HL-60/S4 treated with phorbol 12-myristate 13-acetate at 8.2 ng/mL for 4 days and 3 days (cell line): ENCODE results near the gene CLASRP.

Source experiments
- in situ Hi-C: fragments of 300-500 bp; cut with MboI; formaldehyde crosslinking; loops from 2 replicates; pipeline ENCODE4 v1.15.0; 2022; ENCODE audit warnings: low sequenced_read_pairs

The CLASRP gene

DNA sequence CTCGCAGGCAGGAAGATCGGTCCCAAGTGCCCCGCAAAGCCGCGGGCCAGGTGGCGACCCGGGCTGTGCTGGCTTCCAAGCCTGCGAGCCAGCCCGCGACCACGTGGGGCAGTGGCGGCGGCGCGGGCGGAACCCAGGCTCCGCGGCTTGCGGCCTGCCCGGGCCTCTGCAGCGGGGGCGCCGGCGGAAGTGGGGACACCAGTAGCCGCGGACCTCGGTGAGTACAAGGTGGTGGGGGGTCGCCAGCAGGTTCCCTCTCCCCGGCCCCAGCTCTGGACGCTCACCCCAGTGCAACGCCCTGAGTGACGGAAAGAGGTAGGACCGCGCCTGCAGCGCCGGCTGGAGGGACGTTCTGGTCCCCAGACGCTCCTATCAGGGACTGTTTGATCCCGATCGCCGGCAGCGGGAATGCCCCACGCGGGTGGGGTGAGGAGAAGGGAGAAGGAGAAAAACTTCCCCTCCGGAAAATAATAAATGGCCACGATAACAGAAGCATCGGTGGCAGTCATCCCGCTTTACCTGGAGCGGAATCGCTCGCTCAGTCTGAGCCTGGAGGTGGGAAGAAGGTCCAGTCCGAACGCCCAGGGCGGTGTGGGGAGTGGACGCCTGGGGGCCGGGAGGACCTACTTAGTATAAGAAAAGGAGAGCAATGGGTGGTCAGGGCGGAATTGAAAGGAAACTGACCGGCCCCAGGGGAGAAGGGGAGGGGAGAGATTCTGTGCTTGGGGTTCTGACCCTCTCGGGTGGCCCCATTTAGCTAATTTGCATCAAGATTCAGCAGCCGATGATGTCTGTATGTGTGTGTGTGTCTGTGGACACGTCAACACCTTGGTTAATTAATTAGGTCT is 40.4 kb downstream of the CLASRP start, which contains the start of gene GEMIN7:
Gene GEMIN7, plus strand, starts transcription at position 198 of the 848 bp plus-strand sequence. CDS start 10,855 bp downstream, outside the sequence.
- in situ Hi-C loops: no loop called here

DNA sequence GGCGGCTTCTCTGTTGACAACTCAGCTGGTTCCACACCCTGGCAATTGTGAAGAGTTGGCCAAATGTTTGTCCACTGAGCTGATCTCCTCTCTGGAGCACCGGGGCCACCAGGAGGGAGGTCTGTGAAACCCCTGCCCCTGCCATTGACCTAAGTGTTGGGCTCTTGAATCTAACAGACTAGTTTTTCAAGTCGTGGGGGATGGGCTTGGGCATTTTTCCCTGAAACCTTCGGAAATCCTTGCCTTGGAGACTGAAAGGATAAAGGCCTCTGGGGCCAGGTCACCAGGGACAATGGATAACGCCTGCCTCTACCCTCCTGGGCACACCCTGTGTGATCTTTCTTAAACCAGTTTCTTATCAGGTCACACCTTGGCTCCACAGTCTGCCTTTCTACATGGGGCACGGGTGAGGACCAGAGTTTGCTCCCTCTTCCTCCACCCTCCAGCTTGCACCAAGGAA is 41.1 kb downstream of the CLASRP start:
- in situ Hi-C loops: no loop called here

DNA sequence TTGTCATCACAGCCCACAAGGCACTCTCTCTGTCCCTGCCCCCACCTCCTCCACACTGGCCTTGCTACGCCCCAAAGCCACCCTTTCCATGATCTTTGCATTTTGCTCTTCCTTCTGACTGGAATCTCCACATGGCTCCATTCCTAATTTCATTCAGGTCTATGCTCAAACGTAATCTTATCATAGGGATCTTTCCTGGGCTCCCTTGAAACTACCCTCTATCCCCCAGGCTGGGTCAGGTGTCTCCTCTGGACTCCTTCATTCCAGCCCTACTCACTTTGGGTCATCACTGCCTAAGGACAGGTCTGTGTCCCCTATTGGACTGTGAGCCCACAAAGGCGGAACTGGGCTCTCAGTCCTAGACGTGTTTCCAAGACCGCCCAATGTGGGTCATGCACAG is 43.3 kb downstream of the CLASRP start:
- in situ Hi-C loops: no loop called here

- in situ Hi-C loops: no loop called here
Observed at GRCh38 chr19:45086480-45086879, 47.6 kb downstream of the CLASRP start.

DNA sequence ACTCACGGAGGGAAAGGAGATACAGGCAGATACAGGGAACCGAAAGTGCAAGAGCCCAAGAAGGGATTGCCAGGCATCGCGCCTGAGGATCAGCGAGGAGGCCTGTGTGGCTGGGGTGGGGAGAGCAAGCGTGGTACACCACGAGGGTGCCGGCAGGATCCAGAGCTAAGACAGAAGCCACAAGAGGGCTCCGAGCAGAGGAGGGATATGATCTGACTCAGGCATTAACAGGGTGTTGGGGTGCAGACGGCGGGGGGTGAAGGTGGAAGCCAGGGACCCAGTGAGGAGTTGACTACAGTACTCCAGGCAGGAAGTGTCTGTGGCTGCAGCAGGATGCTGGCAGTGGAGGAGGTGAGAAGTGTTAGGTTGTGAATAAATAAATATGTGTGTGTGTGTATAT is 48.7 kb downstream of the CLASRP start:
- in situ Hi-C loops: no loop called here

- in situ Hi-C loops: no loop called here
Observed at GRCh38 chr19:45090034-45090433, 51.2 kb downstream of the CLASRP start.

DNA sequence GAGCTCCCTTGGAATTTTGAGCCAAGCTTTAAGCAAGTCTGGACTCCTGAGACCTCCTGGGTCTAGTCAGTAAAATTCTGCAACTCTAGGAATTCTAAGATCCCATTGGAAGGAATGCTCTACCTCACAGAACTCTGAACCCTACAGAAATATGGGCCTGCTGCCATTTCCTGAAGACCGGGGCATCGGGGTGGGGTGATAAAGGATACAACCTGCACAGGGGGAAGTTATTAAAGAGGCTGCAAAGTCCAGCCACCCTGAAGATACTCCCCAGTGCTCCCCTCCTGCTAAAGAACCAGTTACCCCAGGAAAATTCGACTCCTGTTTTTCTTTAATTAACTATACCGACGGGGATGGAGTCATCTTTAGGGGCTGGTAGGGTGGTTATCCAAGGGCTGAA is 51.8 kb downstream of the CLASRP start:
- in situ Hi-C loops: no loop called here

- in situ Hi-C loops: no loop called here
Observed at GRCh38 chr19:45091031-45091923, 52.4 kb downstream of the CLASRP start.

- in situ Hi-C loops: no loop called here
Observed at GRCh38 chr19:45092747-45093678, 54.2 kb downstream of the CLASRP start, which contains the start of gene PPP1R37. PPP1R37 (plus strand) TSS chr19:45093179; CDS start chr19:45093326, 147 bp downstream.

- in situ Hi-C loops: no loop called here
Observed at GRCh38 chr19:45094137-45094536, 55.3 kb downstream of the CLASRP start.

GRCh38 chr19:45094707-45095106 is 55.9 kb downstream of the CLASRP start:
- in situ Hi-C loops: no loop called here

- in situ Hi-C loops: no loop called here
Observed at GRCh38 chr19:45095496-45096413, 56.9 kb downstream of the CLASRP start.

DNA sequence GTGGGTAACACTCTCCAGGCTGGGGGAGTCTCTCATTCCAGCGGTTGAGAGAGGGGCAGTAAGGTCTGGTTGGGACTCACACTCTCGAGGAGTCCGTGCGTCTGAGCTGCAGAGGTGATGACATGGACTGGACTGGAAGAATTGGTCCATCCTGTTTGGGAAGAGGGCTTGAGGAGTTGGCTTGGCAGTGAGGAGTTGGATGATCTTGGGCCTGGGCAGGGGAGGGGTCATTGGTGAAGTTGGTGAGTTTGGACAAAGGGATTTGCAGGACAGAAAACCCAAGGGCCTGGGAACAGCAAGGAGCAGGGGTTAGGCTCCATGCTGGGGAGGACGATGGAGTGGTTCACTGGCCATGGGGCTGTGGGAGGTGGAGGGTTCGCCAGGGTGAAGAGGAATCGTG is 57.9 kb downstream of the CLASRP start:
- in situ Hi-C loops: no loop called here

DNA sequence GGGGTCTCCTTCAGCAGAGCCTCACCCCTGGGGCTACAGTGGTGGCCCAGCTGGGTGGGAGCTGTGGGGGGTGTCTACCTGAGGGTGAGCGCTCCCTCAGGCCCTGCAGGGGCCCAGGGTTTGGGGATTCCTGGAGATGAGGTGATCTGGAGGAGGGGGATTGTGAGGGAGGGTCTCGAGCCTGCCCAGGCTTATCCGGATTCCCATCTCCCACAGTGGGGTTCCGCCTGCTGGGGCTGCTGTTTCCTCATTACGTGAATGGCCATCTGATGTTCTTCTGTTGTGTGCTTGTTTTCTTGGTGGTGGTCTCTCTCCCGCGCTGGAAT is 58.6 kb downstream of the CLASRP start:
- in situ Hi-C loops: no loop called here

GRCh38 chr19:45097776-45098520 is 59.1 kb downstream of the CLASRP start:
- in situ Hi-C loops: no loop called here

- in situ Hi-C loops: no loop called here
Observed at GRCh38 chr19:45098521-45099466, 59.9 kb downstream of the CLASRP start.

DNA sequence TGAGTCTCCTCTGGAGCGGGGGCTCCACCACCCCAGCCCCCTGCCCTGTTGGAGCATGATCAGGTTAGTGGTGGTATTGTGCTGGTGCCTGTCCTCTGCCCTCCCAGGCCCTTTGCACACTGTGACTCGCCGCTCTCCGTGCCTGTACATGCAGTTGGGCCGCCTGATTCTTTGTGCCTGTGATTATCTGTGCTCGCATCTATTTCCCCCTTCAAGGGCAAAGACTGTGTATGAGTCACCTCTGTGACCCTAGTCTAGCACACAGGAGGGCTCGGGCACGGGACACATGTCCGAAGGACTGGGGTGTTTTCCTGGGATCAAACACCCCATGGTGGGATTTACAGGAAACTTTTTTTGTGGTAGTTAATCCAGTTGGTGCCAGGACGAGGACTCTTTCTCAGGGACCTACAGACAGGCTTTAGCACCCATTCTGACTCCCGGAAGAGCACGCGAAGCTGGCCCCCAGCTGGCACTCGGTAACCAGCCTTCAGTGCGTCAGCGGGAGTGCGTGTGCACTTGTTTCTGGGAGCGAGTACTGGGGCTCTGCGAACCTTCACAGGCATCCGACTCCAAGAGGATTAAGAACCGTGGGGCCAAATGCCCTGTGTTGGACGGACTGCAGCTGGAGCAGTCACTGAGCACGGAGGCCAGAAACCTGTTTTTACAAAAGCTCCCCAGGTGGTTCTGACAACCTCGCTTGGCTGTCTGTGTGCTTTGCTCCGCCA is 60.8 kb downstream of the CLASRP start:
- in situ Hi-C loops: no loop called here
